GM18508 (cell line): Measurements from ENCODE around the gene TBX1.
"Not testable (repeated sequence)": the region's sequence is repeated elsewhere in the genome, so short reads cannot be mapped to it uniquely, and the experiment has no call there.

ENCODE experiments used
- ATAC-seq: cut with Tn5 transposase; IDR thresholded peaks from one replicate; pipeline ENCODE4 v1.9.1; 2021; ENCODE audit warnings: moderate number of reproducible peaks; ENCODE audit not compliant: insufficient read depth, unreplicated experiment

TBX1 gene

DNA sequence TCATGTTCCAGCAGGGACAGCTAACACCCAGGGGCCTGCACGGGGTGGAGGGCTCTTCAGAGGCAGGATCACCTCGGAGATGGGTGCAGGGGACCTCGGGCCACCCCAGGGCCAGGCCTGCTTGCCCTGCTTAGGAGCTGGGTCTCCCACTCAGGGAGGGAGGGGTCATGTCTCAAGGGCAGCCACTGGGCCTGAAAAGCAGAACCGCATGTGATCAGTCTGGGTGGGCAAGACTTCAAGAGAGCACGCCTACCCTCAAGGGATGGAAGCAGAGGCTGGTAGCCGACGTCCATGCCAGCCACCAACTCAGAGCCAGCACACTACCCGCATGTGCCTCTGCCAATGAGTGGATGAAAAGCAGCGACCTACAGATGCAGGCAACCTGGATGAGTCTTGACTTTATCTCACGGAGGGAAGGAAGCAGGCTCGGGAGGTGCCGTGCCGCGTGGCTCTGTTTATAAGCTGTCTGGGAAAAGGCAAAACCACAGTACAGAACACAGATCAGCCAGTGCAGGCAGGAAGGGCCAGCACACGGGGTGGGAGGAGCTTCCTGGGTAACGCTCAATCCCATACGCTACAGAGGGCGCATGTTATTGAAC lies 16.0 kb downstream of the TBX1 start:
- no peak for ATAC-seq

GRCh38 chr22:19777192-19777591 lies 16.6 kb downstream of the TBX1 start:
- not testable (repeated sequence) for ATAC-seq

DNA sequence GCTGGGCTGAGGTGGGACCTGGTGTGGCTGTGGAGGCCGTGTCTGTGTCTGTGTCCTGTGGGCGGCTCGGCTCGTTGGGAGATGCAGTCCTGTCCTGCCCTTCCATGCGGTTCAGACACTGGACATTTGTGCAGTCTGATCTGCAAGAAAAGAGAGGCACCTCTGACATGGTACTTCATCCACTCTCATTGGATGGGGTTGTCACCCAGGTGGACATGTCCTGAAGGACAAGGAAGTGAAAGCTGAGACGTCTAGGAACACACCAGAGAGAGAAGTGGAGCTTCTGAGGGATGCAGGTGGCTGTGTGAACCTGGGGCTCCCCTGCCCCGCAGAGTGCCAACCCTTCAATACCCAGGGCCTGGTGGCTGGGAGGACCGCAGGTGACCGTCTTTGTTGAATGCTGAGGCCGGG lies 18.4 kb downstream of the TBX1 start:
- no peak for ATAC-seq

GRCh38 chr22:19779685-19780268 lies 19.2 kb downstream of the TBX1 start:
- no peak for ATAC-seq

- no peak for ATAC-seq
These were observed 22.0 kb downstream of the TBX1 start for GRCh38 chr22:19782533-19782932.

GRCh38 chr22:19783586-19784383 lies 23.2 kb downstream of the TBX1 start:
- ATAC-seq, result no peak

DNA sequence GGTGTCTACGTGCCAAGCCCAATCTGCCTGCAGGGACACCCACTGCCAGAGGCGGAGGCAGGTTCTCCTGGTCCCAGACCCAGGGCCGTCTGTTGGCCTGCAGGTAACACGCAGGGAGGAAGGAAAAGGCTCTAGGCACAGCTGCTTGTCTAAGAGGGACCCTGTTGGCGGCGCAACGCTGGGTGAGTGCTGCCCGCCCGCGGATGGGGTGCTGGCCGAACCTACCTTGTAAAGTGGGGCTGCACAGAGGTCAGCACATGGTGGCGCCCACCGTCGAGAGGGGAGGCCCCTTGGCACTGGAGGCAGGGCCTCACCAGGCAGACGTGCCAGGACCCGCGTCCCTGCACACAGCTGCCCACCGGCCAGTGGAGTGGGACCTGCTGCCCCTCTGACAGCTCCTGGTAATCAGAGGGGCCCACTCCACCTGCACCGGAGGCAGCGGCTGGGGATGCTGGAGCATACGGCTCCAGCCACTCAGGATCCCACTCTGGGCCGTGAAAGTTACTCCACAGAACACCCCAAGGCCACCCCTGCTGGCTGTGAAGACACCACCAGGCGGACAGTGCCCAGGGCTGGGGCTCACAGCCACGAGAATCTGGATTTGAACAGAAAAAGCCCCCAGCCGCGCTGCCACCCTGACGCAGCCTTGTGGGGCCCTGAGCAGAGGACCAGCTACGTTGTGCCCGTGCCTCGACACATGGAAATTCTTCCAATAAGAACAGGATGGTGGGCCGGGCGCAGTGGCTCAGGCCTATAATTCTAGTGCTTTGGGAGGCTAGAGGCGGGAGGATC lies 24.0 kb downstream of the TBX1 start:
- no peak for ATAC-seq

GRCh38 chr22:19785461-19786263 lies 25.1 kb downstream of the TBX1 start:
- no peak for ATAC-seq

DNA sequence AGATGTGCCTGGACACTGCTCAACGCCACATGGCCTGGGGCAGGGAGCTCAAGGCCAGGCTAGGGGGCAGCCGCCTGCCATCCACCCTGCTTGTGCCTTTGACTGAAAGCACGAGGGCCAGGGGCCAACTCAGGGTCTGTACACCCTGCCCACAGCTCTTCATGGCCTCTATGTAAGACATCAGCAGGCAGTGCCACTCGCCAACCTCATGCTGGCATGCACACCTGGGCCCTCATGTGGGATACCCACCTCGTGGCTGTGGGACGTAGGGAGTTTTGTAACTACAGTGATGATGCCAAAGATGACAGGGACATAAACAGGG lies 25.6 kb downstream of the TBX1 start:
- no peak for ATAC-seq

GRCh38 chr22:19786959-19787848 lies 26.6 kb downstream of the TBX1 start:
- no peak for ATAC-seq

DNA sequence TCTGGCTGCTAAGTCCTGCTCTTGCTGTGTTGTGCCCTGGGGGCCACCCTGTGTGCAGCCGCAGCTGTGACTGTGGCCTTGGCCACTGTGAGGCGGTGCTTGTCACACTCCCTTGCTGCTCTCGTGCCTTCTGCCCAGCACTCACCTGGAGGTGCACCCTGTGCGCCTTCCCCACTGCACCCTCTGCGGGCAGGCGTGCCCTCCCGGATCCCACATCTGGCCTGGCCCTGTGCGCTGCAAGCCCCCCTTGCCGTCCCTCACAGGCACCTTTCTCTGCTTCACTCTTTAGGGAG lies 27.2 kb downstream of the TBX1 start:
- ATAC-seq, result no peak

- ATAC-seq, result no peak
These were observed 28.2 kb downstream of the TBX1 start for GRCh38 chr22:19788661-19789225.

DNA sequence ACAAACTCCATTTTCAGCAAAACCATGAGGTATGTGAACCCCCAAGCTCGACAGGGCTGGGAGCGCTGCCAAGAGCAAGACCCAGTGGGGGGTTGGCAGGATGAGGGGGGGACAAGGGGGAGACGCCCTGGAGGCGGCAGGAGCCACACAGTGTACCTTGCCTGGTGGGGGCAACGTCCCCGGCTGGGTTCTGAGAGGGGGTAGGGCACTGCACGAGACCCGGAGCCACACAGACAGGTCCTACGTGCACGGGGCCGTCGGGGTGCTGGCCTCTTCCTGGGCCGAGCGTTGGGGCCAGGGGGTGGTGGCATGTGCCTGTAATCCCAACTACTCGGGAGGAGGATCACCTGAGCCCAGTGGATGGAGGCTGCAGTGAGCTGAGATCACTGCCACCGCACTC lies 28.8 kb downstream of the TBX1 start:
- no peak for ATAC-seq

GRCh38 chr22:19789828-19790227 lies 29.2 kb downstream of the TBX1 start:
- no peak for ATAC-seq

DNA sequence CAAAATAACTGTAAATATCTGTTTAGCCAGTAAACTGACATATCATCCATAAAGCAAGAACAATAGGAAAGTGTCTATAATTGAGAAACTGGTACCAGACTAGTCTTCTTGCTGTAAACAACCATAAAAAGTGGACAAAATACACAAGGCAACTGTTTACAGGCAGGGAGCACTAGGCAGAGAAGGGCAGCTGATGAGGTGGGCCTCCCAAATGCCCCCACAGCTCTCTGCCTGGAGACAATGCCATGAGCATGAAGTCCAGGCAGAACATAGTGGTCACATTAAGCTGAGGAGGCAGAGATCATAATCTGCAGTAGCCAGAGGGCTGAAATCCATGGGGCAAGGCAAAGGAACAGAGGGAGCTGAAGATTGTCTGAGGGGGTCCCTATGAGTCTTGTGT lies 30.7 kb downstream of the TBX1 start:
- no peak for ATAC-seq

DNA sequence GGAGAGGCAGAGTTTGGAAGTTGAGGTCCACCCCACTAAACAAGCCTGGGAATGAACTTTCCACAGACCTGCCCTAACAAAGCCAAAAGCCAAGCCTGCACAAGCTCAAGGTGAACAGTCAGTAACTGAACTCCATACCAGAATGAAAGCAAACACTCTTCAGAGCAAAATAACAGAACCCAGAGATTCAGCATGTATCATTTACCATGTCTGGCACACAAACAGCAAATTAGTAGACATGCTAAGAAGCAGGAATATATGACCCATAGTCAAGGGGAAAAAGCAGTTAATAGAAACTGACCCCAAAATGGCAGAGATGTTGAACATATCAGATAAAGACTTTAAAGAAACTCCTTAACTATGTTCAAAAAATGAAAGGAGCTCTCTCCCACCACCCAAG lies 31.3 kb downstream of the TBX1 start:
- ATAC-seq, result no peak

DNA sequence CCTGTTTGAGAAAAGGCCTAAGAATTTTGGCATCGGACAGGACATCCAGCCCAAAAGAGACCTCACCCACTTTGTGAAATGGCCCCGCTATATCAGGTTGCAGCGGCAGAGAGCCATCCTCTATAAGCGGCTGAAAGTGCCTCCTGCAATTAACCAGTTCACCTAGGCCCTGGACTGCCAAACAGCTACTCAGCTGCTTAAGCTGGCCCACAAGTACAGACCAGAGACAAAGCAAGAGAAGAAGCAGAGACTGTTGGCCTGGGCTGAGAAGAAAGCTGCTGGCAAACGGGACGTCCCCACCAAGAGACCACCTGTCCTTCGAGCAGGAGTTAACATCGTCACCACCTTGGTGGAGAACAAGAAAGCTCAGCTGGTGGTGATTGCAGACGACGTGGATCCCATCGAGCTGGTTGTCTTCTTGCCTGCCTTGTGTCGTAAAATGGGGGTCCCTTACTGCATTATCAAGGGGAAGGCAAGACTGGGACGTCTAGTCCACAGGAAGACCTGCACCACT lies 31.9 kb downstream of the TBX1 start:
- not testable (repeated sequence) for ATAC-seq

DNA sequence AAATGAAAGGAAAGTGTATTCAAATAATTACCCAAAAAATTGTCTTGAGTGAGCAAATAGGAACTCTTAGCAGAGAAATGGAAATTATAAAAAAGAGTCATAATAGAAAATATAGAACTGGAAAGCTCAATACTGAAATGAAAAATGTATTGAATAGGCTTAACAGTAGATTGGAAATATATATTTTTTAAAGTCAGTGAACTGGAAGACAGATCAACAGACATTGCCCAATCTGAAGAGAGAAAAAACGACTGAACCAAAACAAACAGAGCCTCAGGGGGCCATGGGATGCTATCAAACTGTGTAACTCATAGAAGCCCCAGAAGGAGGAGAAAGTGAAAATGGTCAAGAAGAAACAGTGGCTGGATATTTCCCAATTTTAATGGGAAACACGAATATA lies 32.6 kb downstream of the TBX1 start:
- ATAC-seq, result no peak
